ENCODE data around the gene CENPO. TPM values are rescaled to one million over a fixed set of nuclear protein-coding genes. Genes with fewer than 3 reads are reported as not detected.

Gene CENPO, protein sequence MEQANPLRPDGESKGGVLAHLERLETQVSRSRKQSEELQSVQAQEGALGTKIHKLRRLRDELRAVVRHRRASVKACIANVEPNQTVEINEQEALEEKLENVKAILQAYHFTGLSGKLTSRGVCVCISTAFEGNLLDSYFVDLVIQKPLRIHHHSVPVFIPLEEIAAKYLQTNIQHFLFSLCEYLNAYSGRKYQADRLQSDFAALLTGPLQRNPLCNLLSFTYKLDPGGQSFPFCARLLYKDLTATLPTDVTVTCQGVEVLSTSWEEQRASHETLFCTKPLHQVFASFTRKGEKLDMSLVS
- total RNA-seq (10 to 100 TPM in 1 of 2 donors, 1 to 10 TPM in 1; 9.9 to 10.6 TPM), polyA plus RNA-seq (ENCODE audit: insufficient read length in 6 of 6) (10 to 100 TPM; 17.9 to 33.2 (median 21.7) TPM)
- long read RNA-seq, donor 1, full-length matches to known transcripts = 2 of 2 reads
- long read RNA-seq, donor 1, partial matches to known transcripts = 0 of 2 reads
- long read RNA-seq, donor 1, other reads (novel, unspliced or antisense) = 0 of 2 reads
- long read RNA-seq, donor 2, full-length matches to known transcripts = 2 of 7 reads
- long read RNA-seq, donor 2, partial matches to known transcripts = 5 of 7 reads
- long read RNA-seq, donor 2, other reads (novel, unspliced or antisense) = 0 of 7 reads
- long read RNA-seq, donor 3, full-length matches to known transcripts = 6 of 6 reads
- long read RNA-seq, donor 3, partial matches to known transcripts = 0 of 6 reads
- long read RNA-seq, donor 3, other reads (novel, unspliced or antisense) = 0 of 6 reads
- long read RNA-seq, donor 4, full-length matches to known transcripts = 3 of 6 reads
- long read RNA-seq, donor 4, partial matches to known transcripts = 2 of 6 reads
- long read RNA-seq, donor 4, other reads (novel, unspliced or antisense) = 1 of 6 reads
- long read RNA-seq, donor 5, full-length matches to known transcripts = 2 of 2 reads
- long read RNA-seq, donor 5, partial matches to known transcripts = 0 of 2 reads
- long read RNA-seq, donor 5, other reads (novel, unspliced or antisense) = 0 of 2 reads
- long read RNA-seq, donor 6, full-length matches to known transcripts = 2 of 2 reads
- long read RNA-seq, donor 6, partial matches to known transcripts = 0 of 2 reads
- long read RNA-seq, donor 6, other reads (novel, unspliced or antisense) = 0 of 2 reads
- long read RNA-seq, donor 7, full-length matches to known transcripts = 1 of 1 reads
- long read RNA-seq, donor 7, partial matches to known transcripts = 0 of 1 reads
- long read RNA-seq, donor 7, other reads (novel, unspliced or antisense) = 0 of 1 reads
- long read RNA-seq, donor 8, full-length matches to known transcripts = 1 of 1 reads
- long read RNA-seq, donor 8, partial matches to known transcripts = 0 of 1 reads
- long read RNA-seq, donor 8, other reads (novel, unspliced or antisense) = 0 of 1 reads
- long read RNA-seq, donor 9 = 0 reads
- long read RNA-seq, donor 10, full-length matches to known transcripts = 1 of 1 reads
- long read RNA-seq, donor 10, partial matches to known transcripts = 0 of 1 reads
- long read RNA-seq, donor 10, other reads (novel, unspliced or antisense) = 0 of 1 reads
- long read RNA-seq, donor 11, full-length matches to known transcripts = 6 of 6 reads
- long read RNA-seq, donor 11, partial matches to known transcripts = 0 of 6 reads
- long read RNA-seq, donor 11, other reads (novel, unspliced or antisense) = 0 of 6 reads
- long read RNA-seq, donor 12, full-length matches to known transcripts = 1 of 1 reads
- long read RNA-seq, donor 12, partial matches to known transcripts = 0 of 1 reads
- long read RNA-seq, donor 12, other reads (novel, unspliced or antisense) = 0 of 1 reads

DNA sequence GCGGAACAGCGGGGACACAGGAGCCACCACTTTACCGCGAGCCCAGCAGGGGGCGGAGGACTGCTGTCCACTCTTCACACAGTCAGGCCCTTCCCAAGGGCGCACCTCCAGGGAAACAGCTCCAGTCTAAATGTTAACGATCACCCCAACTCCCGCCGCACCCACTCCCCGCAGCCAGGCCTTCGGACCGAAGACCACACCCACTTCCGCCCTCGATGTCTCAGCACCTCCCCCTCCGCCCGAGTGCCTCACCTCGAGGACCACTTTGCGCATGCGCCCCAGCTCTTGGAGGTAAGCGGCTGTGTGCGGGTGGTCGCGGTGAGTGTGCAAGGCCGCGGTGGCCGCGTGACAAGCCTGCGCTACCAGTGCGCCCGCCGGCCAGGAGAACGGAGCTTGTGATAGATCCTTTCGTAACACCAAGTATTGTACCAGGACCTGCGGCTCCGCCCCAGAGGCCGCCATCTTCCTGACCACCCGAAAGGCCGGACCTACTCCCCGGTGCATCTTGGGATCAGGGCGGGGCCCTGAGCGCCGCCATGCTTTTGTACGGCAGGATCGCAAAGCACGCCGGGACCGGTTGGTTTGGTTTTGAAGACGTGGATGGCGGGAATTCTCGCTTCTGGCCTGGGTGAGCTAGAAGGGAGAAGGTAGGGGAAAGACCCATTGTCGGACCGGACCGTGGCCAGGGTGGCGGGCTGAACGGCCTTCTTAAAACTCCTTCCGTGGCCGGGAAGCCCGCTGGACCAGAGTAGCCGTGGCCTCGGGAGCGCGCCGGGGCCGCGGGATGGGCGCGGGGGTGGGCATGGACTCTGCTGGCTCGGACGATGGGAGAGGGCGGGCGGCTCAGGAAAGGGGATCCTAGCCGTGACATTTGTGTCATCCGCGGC is at the start of gene CENPO, which contains the start of gene PTRHD1:
Gene CENPO, plus strand, starts transcription at position 552 of the 887 bp plus-strand sequence. CDS start 495 bp downstream, outside the sequence.
Gene PTRHD1, minus strand, starts transcription at position 518 of the 887 bp plus-strand sequence. Its CDS starts 14 bp downstream, at position 504.
- DNase-seq (peak; percentile 97 to 99 (median 98)), ATAC-seq (peak; percentile 97)
- Histone ChIP-seq H3K36me3 (peaks cover 0 to 12% of the 10 kb centered on the region in 2 donors), H3K9me3 (no peaks in the 10 kb centered on the region), H3K27ac (peak within 1 kb of the TSS; percentile 99), H3K27me3 (no peaks in the 10 kb centered on the region), H3K4me1 (peaks cover 6 to 33% of the 10 kb centered on the region in 2 donors), H3K4me3 (peak within 1 kb of the TSS; percentile 76 to 80)
- intact Hi-C loops (cut with DNase I) = no loop called here
- TF ChIP-seq, protein P1, sequence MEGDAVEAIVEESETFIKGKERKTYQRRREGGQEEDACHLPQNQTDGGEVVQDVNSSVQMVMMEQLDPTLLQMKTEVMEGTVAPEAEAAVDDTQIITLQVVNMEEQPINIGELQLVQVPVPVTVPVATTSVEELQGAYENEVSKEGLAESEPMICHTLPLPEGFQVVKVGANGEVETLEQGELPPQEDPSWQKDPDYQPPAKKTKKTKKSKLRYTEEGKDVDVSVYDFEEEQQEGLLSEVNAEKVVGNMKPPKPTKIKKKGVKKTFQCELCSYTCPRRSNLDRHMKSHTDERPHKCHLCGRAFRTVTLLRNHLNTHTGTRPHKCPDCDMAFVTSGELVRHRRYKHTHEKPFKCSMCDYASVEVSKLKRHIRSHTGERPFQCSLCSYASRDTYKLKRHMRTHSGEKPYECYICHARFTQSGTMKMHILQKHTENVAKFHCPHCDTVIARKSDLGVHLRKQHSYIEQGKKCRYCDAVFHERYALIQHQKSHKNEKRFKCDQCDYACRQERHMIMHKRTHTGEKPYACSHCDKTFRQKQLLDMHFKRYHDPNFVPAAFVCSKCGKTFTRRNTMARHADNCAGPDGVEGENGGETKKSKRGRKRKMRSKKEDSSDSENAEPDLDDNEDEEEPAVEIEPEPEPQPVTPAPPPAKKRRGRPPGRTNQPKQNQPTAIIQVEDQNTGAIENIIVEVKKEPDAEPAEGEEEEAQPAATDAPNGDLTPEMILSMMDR (IDR thresholded peaks at IDR 0.05) = peak; percentile 54 to 56

DNA sequence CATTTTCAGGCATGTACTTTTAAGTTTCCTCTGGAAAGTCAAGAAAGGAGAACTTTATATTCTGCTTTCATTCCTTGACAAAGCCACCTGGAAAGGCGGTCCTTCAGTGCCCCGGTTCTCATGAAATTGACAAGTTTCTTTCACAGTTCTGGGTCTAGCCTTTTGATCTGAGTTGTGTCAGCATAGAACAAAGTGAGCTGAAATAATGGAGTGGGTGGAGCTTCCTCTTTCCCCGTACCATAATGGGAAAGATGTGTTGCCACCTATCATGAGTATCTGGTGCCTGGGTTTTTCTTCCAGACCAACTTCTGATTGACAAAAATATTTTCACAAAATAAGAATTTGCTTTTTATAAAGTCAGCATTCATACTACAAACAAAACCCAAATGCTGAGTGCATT is 49.3 kb upstream of the CENPO start:
- Histone ChIP-seq H3K9me3 (no peaks in the 10 kb centered on the region), H3K4me3 (no peak overlapping the region), H3K27ac (no peak overlapping the region), H3K27me3 (no peaks in the 10 kb centered on the region), H3K4me1 (no peaks in the 10 kb centered on the region), H3K36me3 (peaks cover 0 to 41% of the 10 kb centered on the region in 2 donors)
- DNase-seq (no peak), ATAC-seq (no peak)
- intact Hi-C loops (cut with DNase I) = no loop called here
- TF ChIP-seq, protein P1 (IDR thresholded peaks at IDR 0.05) = no peak

DNA sequence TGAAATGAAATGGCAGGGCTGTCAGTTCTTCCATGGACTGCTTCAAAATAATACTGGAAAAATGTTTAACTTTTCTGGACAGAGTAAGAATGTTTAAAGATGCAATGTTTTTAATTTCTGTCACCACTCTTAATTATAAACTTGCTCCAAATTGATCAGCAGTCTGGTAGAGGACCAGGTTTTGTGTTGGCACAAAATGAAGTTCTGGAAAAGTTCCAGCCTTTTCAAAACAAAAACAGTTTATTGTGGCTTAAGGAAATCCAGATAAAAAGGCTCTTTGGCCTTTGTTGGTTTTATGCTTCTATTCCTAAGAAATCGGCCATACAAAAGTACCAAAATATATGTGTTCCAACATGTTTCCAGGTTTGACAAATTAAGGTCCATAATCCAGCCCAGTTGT is 48.9 kb upstream of the CENPO start:
- TF ChIP-seq, protein P1 (IDR thresholded peaks at IDR 0.05) = no peak
- DNase-seq = peak in 1 of 4 donors; percentile 18
- Histone ChIP-seq H3K9me3 (no peaks in the 10 kb centered on the region), H3K36me3 (peaks cover 0 to 41% of the 10 kb centered on the region in 2 donors), H3K4me3 (no peak overlapping the region), H3K4me1 (no peaks in the 10 kb centered on the region), H3K27me3 (no peaks in the 10 kb centered on the region), H3K27ac (no peak overlapping the region)
- intact Hi-C loops (cut with DNase I) = no loop called here
- ATAC-seq = no peak
